GM23338 (cell line): ENCODE data around the gene MMADHC. TPM values are rescaled to one million over a fixed set of nuclear protein-coding genes. Genes with fewer than 3 reads are reported as not detected.

Experiments used
- ATAC-seq: fragments of 200-7000 bp; cut with Tn5 transposase; 3 replicates; pipeline ENCODE4 v1.9.1; 2020
- DNase-seq: peaks from one replicate; pipeline ENCODE4 v3.0.0-alpha.2; 2015; ENCODE audit warnings: low spot score
- H2AFZ ChIP-seq: fragments of 200-600 bp; sonication (generic); 2 replicates; pipeline ENCODE4 v1.8.0; 2016; ENCODE audit warnings: antibody characterized with exemption, mild to moderate bottlenecking, moderate library complexity
- H3F3A ChIP-seq: fragments of 200-600 bp; sonication (generic); replicated peaks from 2 replicates; pipeline ENCODE4 v1.8.0; 2017; ENCODE audit warnings: antibody characterized with exemption, mixed run types, low read depth
- H3K27ac ChIP-seq: fragments of 200-600 bp; sonication (generic); 2 replicates; pipeline ENCODE4 v1.6.1; 2016; ENCODE audit warnings: low read depth
- H3K27me3 ChIP-seq: fragments of 200-600 bp; sonication (generic); 2 replicates; pipeline ENCODE4 v1.8.0; 2016; ENCODE audit warnings: mild to moderate bottlenecking, mixed run types, moderate library complexity; ENCODE audit not compliant: insufficient read depth
- H3K36me3 ChIP-seq: fragments of 200-600 bp; sonication (generic); 2 replicates; pipeline ENCODE4 v1.8.0; 2016; ENCODE audit warnings: mild to moderate bottlenecking; ENCODE audit not compliant: insufficient read depth
- H3K4me1 ChIP-seq: fragments of 200-600 bp; sonication (generic); 2 replicates; pipeline ENCODE4 v1.8.0; 2016; ENCODE audit warnings: mild to moderate bottlenecking, moderate library complexity; ENCODE audit not compliant: insufficient read depth
- H3K4me2 ChIP-seq: fragments of 200-600 bp; sonication (generic); 2 replicates; pipeline ENCODE4 v1.7.1; 2017; ENCODE audit warnings: mixed run types
- H3K4me3 ChIP-seq: fragments of 200-600 bp; sonication (generic); 2 replicates; pipeline ENCODE4 v1.6.1; 2016; ENCODE audit warnings: mixed run types
- H3K79me2 ChIP-seq: fragments of 200-600 bp; sonication (generic); replicated peaks from 2 replicates; pipeline ENCODE4 v1.8.0; 2017; ENCODE audit warnings: mild to moderate bottlenecking; ENCODE audit not compliant: insufficient read depth
- H3K9me2 ChIP-seq: fragments of 200-600 bp; sonication (generic); 2 replicates; pipeline ENCODE4 v1.8.0; 2017; ENCODE audit not compliant: insufficient read depth
- H4K20me1 ChIP-seq: fragments of 200-600 bp; sonication (generic); replicated peaks from 2 replicates; pipeline ENCODE4 v1.8.0; 2017; ENCODE audit warnings: mild to moderate bottlenecking; ENCODE audit not compliant: insufficient read depth
- H3K27ac Mint-ChIP-seq: 2 replicates; pipeline ENCODE4 v1.8.0; 2020; ENCODE audit warnings: inconsistent platforms, mild to moderate bottlenecking, moderate library complexity, mixed read lengths
- H3K27me3 Mint-ChIP-seq: 3 replicates; pipeline ENCODE4 v1.8.0; 2022; ENCODE audit warnings: low read depth, mild to moderate bottlenecking, moderate library complexity, mixed read lengths, inconsistent platforms; ENCODE audit not compliant: insufficient read depth, poor library complexity
- H3K36me3 Mint-ChIP-seq: 3 replicates; pipeline ENCODE4 v1.8.0; 2021; ENCODE audit warnings: low read depth, mild to moderate bottlenecking, inconsistent platforms, moderate library complexity, mixed read lengths
- H3K4me1 Mint-ChIP-seq: 3 replicates; pipeline ENCODE4 v1.8.0; 2020; ENCODE audit warnings: mild to moderate bottlenecking, inconsistent platforms, mixed read lengths
- H3K4me3 Mint-ChIP-seq: 3 replicates; pipeline ENCODE4 v1.8.0; 2021; ENCODE audit warnings: moderate library complexity, mild to moderate bottlenecking, inconsistent platforms, mixed read lengths
- H3K9me3 Mint-ChIP-seq: 3 replicates; pipeline ENCODE4 v1.8.0; 2020; ENCODE audit warnings: moderate library complexity, mild to moderate bottlenecking, inconsistent platforms, mixed read lengths
- CREB1 ChIP-seq: fragments of 250-450 bp; sonication (Bioruptor Pico); IDR thresholded peaks from 2 replicates; pipeline ENCODE4 v1.5.0; 2020; ENCODE audit warnings: low read depth, mild to moderate bottlenecking, moderate library complexity
- CTCF ChIP-seq, 2 experiments: fragments of 200-600 bp in 1 of 2; sonication (generic) in 1 of 2; conservative IDR thresholded peaks; 2 replicates each; pipeline versions ENCODE4 v1.5.1 to v1.6.1; 2016 to 2017; ENCODE audit warnings: antibody characterized with exemption in 2 of 2, low read depth in 2 of 2, mild to moderate bottlenecking in 2 of 2, moderate library complexity in 1 of 2
- ETS1 ChIP-seq: IDR thresholded peaks from 2 replicates; pipeline ENCODE4 v1.6.1; 2016; ENCODE audit warnings: antibody characterized with exemption
- EZH2 ChIP-seq: fragments of 200-600 bp; sonication (generic); IDR thresholded peaks from one replicate; pipeline ENCODE4 v1.8.0; 2017; ENCODE audit warnings: antibody characterized with exemption, mild to moderate bottlenecking, low read depth; ENCODE audit not compliant: unreplicated experiment
- EZH2phosphoT487 ChIP-seq: fragments of 200-600 bp; sonication (generic); IDR thresholded peaks from one replicate; pipeline ENCODE4 v1.8.1; 2018; ENCODE audit warnings: antibody characterized with exemption; ENCODE audit not compliant: unreplicated experiment
- JUNB ChIP-seq: IDR thresholded peaks from one replicate; pipeline ENCODE4 v1.6.1; 2016; ENCODE audit warnings: antibody characterized with exemption; ENCODE audit not compliant: unreplicated experiment
- NANOG ChIP-seq: IDR thresholded peaks from 2 replicates; pipeline ENCODE4 v1.6.1; 2016; ENCODE audit warnings: antibody characterized with exemption, borderline replicate concordance
- STAT1 ChIP-seq: IDR thresholded peaks from one replicate; pipeline ENCODE4 v1.6.1; 2016; ENCODE audit warnings: antibody characterized with exemption; ENCODE audit not compliant: unreplicated experiment
- ZNF331 ChIP-seq: fragments of 250-450 bp; sonication (Bioruptor Pico); IDR thresholded peaks from 2 replicates; pipeline ENCODE4 v1.5.0; 2020; ENCODE audit warnings: low read depth, mild to moderate bottlenecking, moderate library complexity
- ZNF462 ChIP-seq: fragments of 250-450 bp; sonication (Bioruptor Pico); IDR thresholded peaks from 2 replicates; pipeline ENCODE4 v1.5.0; 2020; ENCODE audit warnings: mild to moderate bottlenecking, moderate library complexity
- polyA plus RNA-seq: library from polyadenylated mRNA; unstranded; fragments of >200 nt; fragmentation: Nextera tagmentation; extraction: Ambion mirVana; gene quantifications from 2 replicates; pipeline ENCODE4 v1.2.1, GENCODE V29; 2016
- total RNA-seq: library from RNA; depleted of rRNA; stranded (reverse); fragments of >200 nt; shearing (Covaris generic); gene quantifications from 2 replicates; pipeline ENCODE4 v1.2.3, GENCODE V29; 2014

MMADHC gene
- total and polyA plus RNA-seq, 2 experiments from 2014 or later: 135 to 163 TPM

GRCh38 chr2:149568138-149568537, 19.4 kb downstream of the MMADHC start (continued):
- TF ChIP-seq ZNF462: no peak
- TF ChIP-seq STAT1: no peak

GRCh38 chr2:149566652-149567051, 20.9 kb downstream of the MMADHC start:
- H4K20me1 ChIP-seq: no peaks in the 10 kb centered on the region; the same call in 1 of the 2 replicates
- no peak for ATAC-seq
- Mint-ChIP-seq H3K4me1 (no peaks in the 10 kb centered on the region), H3K27ac (no peak overlapping the region), H3K4me3 (no peak overlapping the region), H3K27me3 (no peaks in the 10 kb centered on the region), H3K9me3 (no peaks in the 10 kb centered on the region), H3K36me3 (peaks cover 25% of the 10 kb centered on the region)
- H3K9me2 ChIP-seq: no peaks in the 10 kb centered on the region
- no peak overlapping the region for H3K4me3 ChIP-seq
- peaks cover 18% of the 10 kb centered on the region; the same call in 1 of the 2 replicates for H3K36me3 ChIP-seq
- no peak overlapping the region for H3K27ac ChIP-seq
- no peak for DNase-seq
- no peaks in the 10 kb centered on the region for H3K4me1 ChIP-seq
- no peaks in the 10 kb centered on the region for H3K27me3 ChIP-seq
- no peak overlapping the region for H2AFZ ChIP-seq
- H3K79me2 ChIP-seq: no peaks in the 10 kb centered on the region
- H3K4me2 ChIP-seq: no peak overlapping the region
- no peaks in the 10 kb centered on the region for H3F3A ChIP-seq
- TF ChIP-seq EZH2phosphoT487: no peak
- no peak for TF ChIP-seq CTCF (conservative IDR thresholded peaks at IDR 0.05; ENCODE audit: low read depth in 2 of 2)
- TF ChIP-seq JUNB: no peak
- TF ChIP-seq ZNF331 (CRISPR knock-in tag): no peak
- no peak for TF ChIP-seq ETS1
- TF ChIP-seq NANOG: no peak
- TF ChIP-seq EZH2: no peak
- no peak for TF ChIP-seq CREB1 (CRISPR knock-in tag)
